ENCODE results near the gene SEMA6C.

GRCh38 chr1:151134991-151135390 lies 11.4 kb downstream of the SEMA6C start:
- TF ChIP-seq, protein P1, sequence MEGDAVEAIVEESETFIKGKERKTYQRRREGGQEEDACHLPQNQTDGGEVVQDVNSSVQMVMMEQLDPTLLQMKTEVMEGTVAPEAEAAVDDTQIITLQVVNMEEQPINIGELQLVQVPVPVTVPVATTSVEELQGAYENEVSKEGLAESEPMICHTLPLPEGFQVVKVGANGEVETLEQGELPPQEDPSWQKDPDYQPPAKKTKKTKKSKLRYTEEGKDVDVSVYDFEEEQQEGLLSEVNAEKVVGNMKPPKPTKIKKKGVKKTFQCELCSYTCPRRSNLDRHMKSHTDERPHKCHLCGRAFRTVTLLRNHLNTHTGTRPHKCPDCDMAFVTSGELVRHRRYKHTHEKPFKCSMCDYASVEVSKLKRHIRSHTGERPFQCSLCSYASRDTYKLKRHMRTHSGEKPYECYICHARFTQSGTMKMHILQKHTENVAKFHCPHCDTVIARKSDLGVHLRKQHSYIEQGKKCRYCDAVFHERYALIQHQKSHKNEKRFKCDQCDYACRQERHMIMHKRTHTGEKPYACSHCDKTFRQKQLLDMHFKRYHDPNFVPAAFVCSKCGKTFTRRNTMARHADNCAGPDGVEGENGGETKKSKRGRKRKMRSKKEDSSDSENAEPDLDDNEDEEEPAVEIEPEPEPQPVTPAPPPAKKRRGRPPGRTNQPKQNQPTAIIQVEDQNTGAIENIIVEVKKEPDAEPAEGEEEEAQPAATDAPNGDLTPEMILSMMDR (conservative IDR thresholded peaks at IDR 0.05; ENCODE audit: low read length), result no peak
- TF ChIP-seq EZH2phosphoT487 (IDR thresholded peaks at IDR 0.05; ENCODE audit: borderline replicate concordance), result no peak

Data from Loucy (cell line).